Measurements from ENCODE around the gene INSM1.

- TF ChIP-seq CTCF (IDR thresholded peaks at IDR 0.05 in 4 of 5, conservative IDR thresholded peaks at IDR 0.05 in 1 of 5) (no peak), POLR2A (IDR thresholded peaks at IDR 0.05) (no peak)
Observed at GRCh38 chr20:20413810-20414281, 45.9 kb downstream of the INSM1 start.

All from gastrocnemius medialis (tissue), 4 donors.